NCI-H2196 (cell line): ENCODE data around the gene ANP32D.
"Not testable (repeated sequence)": the region's sequence is repeated elsewhere in the genome, so short reads cannot be mapped to it uniquely, and the experiment has no call there.

ENCODE experiments used
- DNase-seq: peaks from one replicate; lab custom pipeline; 2025; ENCODE audit not compliant: unreplicated experiment; lab: John Stamatoyannopoulos, UW

The ANP32D gene

DNA sequence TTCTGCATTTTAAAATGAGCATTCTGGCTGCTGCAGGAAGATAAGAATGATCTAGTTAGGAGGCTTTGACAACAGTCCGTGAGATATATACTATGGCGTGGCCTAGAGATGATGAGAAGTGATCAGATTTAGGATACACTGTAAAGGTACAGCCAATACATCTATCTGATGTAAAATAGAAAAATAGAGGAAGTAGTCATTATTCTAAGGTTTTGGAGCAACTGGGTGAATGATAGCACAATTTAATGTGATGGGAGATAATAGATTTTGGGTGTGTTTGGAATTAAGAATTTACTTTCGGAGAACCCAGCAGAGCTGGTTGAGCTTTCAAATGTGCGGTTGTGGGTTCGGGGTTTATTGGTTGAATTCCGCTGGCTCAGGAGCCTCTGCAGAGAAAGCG lies at the start of gene ANP32D:
Gene ANP32D (plus strand): TSS at position 301 of the 400 bp plus-strand sequence. CDS start 106 bp downstream, outside the sequence.
- no peak for DNase-seq

DNA sequence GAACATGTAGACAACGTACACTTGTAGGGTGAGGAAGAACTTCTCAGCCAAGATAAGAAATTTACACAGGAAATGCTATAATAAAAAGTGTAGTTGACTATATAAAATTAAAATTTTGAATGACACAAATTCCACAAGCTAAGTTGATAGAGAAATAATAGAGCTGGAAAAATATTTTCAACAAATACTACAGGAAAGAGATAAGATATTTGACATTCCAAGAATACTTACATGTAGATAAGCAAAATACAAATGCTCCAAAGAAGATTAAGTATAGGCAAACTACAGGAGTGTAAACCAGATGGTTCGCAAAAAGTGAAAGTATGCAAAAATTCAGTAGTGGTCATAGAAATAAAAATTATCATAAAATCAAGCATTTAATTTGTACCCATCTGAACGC lies 49.2 kb upstream of the ANP32D start:
- DNase-seq = no peak

DNA sequence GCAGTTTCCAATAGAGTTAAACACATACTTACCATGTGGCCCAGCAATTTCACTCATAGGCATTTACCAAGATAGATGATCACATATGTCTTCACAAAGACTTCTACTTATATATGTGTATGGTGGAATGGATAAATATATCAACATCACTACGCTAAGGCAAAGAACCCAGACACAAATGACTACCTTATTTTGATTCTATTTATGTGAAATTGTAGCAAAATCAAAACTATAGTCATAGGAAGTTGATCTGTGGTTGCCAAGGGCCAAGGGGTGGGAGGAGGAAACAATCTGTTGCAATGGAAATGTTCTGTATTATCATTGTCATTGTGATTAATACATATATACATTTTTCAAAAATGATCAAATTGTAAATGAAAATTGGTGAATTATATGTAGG lies 47.7 kb upstream of the ANP32D start:
- no peak for DNase-seq

DNA sequence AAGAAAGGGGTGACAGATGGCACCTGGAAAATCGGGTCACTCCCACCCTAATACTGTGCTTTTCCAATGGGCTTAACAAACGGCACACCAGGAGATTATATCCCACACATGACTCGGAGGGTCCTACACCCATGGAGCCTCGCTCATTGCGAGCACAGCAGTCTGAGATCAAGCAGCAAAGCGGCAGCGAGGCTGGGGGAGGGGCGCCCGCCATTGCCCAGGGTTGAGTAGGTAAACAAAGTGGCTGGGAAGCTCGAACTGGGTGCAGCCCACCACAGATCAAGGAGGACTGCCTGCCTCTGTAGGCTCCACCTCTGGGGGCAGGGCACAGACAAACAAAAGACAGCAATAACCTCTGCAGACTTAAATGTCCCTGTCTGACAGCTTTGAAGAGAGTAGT lies 38.3 kb upstream of the ANP32D start:
- DNase-seq = not testable (repeated sequence)

DNA sequence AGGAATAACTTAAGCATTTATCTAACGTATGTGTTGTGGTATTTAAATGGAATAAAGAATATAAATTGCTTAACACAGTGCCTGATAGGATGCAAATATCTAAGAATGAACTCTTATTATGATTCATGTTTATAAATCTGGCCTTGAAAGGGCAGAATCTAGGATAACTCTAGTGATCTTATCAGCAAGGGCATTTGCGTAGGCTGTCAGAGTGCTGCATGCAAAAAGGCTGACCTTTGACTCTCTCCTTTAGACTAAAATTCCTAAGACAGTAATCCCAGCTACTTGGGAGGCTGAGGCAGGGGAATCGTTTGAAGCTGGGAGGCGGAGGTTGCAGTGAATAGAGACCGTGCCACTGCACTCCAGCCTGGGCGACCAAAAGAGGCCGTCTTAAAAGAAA lies 31.3 kb upstream of the ANP32D start:
- DNase-seq = no peak

DNA sequence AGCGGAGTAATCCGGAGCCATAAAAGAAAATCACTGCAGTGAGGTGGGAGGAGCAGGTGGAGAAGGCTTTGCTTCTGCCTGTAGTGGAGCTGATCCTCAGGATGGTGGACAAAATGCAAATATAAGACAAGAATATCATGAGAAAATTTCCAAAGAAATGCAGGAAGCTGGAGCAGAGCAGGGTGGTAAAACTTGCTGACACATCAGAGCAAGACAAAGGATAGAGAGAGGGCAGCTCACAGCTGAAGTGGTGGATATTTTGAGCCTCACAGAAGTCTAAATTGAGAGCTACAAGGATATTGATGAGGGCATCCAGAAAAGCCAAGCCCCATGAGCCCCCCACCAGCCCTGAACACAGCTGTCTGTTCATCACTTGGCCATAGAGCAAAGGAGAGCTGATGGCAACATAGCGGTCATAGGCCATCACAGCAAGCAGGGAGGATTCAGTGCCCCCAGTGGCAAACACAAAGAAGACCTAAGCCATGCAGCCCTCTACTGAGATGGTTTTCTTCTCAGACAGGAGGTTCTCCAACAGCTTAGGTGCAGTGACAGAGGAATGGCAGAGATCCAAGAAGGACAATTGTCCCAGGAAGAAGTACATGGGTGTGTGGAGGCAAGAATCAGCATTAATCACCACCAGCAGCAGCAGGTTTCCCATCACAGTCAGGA lies 30.0 kb upstream of the ANP32D start:
- no peak for DNase-seq

DNA sequence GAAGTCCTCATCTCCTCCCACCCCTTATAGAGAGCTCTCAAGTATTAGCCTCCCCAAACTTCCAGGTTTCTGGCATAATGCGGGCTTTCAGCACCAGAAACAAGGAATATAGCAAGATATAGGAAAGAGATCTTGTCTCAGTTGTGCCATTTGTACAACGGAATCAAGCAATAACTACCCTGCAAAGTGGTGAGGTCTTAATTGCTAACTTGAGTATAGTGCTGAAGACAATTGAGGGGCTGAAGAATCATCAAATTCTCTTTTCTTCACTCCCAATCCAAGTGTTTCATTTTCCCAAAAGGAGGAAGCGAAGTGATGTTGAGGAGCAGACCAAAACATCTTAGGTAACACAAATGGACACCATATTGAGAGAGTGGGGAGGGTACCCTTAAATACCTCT lies 26.8 kb upstream of the ANP32D start:
- DNase-seq = no peak

DNA sequence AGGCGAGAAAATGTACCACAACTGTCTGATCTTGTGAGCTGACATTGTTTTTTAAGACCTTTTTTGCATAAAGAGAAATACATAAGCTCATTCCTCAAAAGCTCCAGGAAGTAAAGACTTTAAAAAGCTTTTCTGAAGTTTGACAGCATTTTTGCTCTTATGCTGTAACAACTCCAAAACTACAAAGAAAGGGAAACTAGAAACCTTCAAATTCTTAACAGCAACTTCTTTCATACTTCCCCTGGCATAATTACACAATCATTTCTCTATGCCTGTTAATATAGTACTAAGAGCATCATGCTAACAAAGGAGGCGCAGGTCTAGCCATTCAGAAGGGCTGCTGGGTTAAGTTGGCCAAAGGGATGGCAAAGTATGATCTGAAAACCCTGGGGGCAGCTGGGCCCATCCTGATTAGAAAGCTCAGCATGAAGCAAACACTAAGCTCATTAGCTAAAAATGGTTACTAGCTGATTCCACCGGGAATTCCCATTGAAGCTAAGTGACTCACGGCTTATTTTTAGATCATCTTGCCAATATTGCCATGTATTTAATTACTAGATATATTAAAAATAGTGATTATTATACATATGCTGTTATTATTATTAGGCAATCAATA lies 26.1 kb upstream of the ANP32D start:
- DNase-seq = no peak

DNA sequence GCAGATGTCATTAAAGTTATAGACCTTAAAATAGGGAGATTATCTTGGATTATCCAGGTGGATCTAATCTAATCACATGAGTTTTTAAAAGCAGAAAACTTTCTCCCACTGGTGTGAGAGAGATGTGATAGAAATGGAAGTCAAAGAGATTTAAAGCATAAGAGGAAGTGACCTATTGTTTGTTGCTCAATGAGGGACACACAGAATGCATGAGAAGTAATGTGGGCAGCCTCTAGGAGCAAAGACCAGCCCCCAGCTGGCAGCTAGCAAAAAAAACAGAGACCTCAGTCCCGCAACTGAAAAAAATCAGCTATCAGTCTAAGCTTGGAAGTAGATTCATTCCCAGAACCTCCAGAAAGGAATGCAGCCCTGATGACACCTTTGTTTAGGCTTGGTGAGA lies 24.6 kb upstream of the ANP32D start:
- no peak for DNase-seq

DNA sequence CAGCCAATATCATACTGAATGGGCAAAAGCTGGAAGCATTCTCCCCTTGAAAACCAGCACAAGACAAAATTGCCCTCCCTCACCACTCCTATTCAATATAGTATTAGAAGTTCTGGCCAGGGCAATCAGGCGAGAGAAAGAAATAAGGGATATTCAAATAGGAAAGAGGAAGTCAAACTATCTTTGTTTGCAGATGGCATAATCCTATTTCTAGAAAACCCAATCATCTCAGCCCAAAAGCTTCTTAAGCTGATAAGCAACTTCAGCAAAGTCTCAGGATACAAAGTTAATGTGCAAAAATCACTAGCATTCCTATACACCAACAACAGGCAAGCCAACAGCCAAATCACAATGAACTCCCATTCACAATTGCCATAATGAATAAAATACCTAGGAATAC lies 21.0 kb upstream of the ANP32D start:
- DNase-seq = no peak

DNA sequence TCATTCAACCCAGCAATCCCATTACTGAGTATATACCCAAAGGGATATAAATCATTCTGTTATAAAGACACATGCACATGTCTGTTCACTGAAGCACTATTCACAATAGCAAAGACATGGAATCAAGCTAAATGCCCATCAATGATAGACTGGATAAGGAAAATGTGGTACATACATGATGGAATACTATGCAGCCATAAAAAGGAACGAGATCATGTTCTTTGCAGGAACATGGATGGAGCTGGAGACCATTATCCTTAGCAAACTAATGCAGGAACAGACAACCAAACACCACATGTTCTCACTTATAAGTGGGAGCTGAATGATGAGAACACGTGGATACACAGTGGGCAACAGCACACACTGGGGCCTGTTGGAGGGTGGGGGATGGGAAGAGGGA lies 19.4 kb upstream of the ANP32D start:
- DNase-seq = not testable (repeated sequence)

DNA sequence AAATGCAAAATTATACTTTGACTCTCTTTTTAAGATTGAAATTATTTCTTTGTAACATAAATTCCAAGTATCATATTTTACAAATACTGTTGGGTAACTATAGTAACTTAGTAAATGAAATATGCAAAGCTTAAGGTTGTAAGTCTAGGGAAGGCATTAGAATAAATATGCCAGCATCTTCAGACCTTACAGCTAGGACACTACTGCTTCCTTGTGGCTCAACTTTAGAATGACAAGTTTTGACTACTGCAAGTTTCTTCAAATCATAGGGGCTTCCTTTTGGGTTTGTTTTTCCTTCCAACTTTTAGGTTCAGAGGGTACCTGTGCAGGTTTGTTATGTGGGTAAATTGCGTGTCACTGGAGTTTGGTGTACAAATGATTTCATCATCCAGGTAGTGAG lies 17.7 kb upstream of the ANP32D start:
- no peak for DNase-seq

DNA sequence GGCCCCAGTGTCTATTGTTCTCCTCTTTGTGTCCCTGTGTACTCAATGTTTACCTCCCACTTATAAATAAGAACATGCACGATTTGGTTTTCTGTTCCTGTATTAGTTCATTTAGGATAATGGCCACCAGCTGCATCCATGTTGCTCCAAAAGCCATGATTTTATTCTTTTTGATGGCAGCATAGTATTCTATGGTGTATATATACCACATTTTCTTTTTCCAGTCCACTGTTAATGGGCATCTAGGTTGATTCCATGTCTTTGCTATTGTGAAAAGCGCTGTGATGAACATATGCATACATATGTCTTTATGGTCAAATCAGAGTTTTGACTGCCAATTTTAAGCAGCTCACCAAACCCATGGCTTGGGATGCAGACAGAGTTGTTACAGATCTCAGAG lies 17.2 kb upstream of the ANP32D start:
- DNase-seq = no peak

DNA sequence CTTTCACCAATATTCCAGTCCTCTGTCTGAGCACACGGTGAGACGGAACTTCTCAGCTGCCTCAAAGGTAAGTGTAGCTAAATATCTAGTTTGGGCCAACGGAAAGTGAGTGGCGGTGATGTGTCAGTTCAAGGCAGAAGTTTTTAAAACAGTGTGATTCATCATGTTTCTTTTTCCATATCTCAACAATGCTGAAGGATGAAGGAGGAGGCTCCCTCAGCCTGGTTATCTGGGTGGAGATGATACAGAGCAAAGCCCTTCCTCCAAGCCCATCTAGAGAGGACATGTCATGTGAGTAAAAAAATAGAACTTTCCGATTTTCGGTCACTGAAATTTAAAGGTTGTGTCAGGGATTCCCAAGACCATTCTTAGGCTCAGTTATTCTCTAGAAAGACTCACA lies 13.1 kb upstream of the ANP32D start:
- DNase-seq = no peak

DNA sequence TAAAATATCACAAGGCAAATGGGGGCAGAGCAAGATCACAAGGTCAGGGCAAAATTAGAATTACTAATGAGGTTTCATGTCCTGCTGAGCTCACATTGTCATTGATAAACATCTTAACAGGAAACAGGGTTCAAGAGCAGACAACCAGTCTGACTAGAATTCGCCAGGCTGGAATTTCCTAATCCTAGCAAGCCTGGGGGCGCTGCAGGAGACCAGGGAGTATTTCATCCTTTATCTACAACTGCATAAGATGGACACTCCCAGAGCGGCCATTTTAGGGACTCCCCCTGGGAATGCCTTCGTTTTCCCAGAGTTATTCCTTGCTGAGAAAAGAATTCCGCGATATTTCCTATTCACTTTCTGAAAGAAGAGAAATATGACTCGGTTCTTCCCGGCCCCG lies 3.3 kb upstream of the ANP32D start:
- not testable (repeated sequence) for DNase-seq

DNA sequence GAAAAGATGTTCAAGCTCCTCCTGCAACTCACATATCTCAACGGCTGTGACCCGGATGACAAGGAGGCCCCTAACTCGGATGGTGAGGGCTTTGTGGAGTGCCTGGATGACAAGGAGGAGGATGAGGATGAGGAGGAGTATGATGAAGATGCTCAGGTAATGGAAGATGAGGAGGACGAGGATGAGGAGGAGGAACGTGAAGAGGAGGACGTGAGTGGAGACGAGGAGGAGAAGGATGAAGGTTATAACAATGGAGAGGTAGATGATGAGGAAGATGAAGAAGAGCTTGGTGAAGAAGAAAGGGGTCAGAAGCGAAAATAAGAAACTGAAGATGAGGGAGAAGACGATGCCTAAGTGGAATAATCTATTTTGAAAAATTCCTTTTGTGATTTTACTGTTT lies 702 bp downstream of the ANP32D start:
- DNase-seq = no peak

DNA sequence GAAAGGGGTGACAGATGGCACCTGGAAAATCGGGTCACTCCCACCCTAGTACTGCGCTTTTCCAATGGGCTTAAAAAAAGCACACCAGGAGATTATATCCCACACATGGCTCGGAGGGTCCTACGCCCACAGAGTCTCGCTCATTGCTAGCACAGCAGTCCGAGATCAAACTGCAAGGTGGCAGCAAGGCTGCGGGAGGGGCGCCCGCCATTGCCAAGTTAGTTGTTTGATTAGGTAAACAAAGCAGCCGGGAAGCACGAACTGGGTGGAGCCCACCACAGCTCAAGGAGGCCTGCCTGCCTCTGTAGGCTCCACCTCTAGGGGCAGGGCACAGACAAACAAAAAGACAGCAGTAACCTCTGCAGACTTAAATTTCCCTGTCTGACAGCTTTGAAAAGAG lies 2.1 kb downstream of the ANP32D start:
- not testable (repeated sequence) for DNase-seq

DNA sequence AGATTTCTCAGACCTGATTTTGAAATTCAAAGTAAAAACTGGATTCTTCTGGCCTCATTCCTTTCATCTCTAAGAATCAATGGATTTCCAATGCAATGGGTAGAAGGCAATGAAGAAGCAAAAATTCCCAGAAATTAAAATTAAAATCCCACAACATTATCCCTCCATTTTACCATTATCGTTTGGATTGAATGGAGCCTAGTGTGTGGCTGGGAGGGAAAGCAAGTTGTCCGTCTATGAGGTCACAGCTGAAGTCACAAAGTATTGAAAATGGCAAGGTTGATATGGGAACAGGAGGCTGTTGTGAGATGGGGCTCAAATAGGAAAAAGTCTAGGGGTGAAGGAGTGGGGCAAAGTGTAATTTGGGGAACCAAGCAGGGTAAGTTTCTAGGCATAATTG lies 9.8 kb downstream of the ANP32D start, which contains the start of gene C12orf54:
Gene C12orf54 (plus strand): TSS at position 301 of the 400 bp plus-strand sequence. CDS start 799 bp downstream, outside the sequence.
- no peak for DNase-seq

DNA sequence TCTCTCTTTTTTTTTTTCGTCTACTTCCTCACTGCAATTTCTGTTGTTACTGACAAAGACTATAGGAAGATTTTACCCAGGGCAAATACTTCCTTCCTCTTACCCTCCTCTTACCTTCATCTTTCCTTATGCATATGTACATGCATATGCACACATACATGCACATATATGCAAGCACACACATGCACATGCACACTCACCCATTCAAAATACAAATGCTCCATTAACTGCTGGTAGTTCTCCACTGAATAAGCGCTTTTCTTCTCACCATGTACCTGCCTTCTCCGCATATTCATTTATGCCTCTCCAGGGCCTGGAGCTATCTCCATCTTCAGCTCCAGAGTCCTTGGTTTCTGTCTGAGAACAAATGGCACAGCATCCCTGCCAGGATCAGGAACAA lies 10.6 kb downstream of the ANP32D start:
- no peak for DNase-seq

DNA sequence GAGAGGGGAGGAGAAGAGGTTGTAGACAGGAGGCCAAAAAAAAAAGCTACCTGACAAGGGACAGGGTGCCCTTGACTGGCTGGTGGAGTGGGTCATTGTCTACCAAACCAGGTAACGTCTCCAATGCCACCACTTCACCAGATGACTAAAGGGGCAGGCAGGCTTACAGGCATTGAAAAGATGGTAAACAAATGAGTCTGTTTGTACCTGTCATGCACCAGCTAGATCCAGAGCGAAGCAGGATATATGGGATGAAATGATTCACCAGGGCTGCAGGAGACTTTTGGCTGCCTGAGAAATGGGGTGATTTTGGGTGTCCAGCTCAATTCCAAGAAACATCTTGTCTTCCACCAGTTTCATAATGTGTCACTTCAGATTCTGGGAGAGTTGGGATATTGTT lies 13.9 kb downstream of the ANP32D start:
- no peak for DNase-seq

DNA sequence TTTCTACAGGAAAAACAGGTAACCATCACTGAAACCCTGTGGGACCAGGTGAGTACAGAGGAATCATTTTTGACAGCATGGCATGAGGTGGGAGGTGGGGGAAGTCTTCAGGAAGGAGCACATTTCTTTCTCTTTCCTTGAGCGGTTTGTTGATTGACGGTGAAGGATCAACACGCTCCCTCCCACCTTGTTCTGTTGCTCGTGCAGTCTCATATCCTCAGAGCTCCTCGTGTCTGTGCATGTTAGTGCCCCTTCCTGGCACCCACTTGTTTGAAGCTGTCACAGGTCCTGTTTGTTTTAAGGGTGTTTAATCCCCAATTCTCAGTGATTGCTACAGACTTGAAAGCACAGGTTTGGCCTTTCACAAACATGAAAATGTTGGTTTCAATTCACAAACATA lies 14.3 kb downstream of the ANP32D start:
- no peak for DNase-seq

DNA sequence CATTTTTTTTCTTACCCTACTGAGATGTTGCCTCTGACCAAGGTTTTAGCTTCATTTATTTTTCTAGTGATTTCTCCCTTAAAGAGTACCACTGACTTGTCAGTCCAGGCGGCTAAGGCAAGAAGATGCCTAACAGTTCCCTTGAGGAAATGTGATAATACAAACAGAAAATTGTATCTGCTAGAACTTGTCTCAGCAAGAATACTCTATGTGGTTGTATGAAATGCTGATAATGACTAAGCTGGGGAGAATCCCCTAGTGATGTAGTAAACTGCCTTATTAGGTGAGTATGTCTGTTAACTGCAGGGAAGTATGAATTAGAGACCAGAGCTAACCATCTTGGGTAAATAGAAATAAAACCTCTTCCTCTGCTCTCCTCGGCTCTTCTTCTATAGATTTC lies 16.7 kb downstream of the ANP32D start:
- DNase-seq = no peak

DNA sequence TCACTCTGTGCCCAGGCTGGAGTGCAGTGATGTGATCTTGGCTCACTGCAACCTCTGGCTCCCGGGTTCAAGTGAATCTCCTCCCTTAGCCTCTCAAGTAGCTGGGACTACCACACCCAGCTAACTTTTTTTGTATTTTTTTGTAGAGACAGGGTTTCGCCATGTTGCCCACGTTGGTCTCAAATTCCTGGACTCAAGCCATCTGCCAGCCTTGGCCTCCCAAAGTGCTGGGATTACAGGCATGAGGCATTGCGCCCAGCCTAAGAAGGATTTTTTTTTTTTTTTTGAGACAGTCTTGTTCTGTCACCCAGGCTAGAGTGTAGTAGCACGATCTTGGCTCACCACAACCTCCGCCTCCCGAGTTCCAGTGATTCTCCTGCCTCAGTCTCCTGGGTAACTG lies 17.1 kb downstream of the ANP32D start:
- DNase-seq = not testable (repeated sequence)
